IPS DF 6.9 (cell line): ENCODE results near the gene ECI1.

Experiments
- DNase-seq: peaks from one replicate; pipeline ENCODE4 v3.0.0-alpha.2; 2013; ENCODE audit warnings: low read depth, low spot score
- H3K27ac ChIP-seq: one replicate; pipeline ENCODE4 v1.5.1; 2013; ENCODE audit warnings: low read length, control low read depth
- H3K27me3 ChIP-seq: 2 replicates; pipeline ENCODE4 v1.6.1; 2013; ENCODE audit warnings: mild to moderate bottlenecking, low read length; ENCODE audit not compliant: control insufficient read depth, insufficient read depth
- H3K36me3 ChIP-seq: 2 replicates; pipeline ENCODE4 v1.6.1; 2013; ENCODE audit warnings: low read length; ENCODE audit not compliant: control insufficient read depth, insufficient read depth
- H3K4me1 ChIP-seq: 2 replicates; pipeline ENCODE4 v1.6.1; 2013; ENCODE audit warnings: low read length; ENCODE audit not compliant: control insufficient read depth, insufficient read depth
- H3K4me3 ChIP-seq: 2 replicates; pipeline ENCODE4 v1.5.1; 2013; ENCODE audit warnings: mild to moderate bottlenecking, low read length
- H3K9me3 ChIP-seq: 2 replicates; pipeline ENCODE4 v1.6.1; 2013; ENCODE audit warnings: low read length, inconsistent platforms; ENCODE audit not compliant: control insufficient read depth, insufficient read depth
- WGBS: extraction: QIAGEN DNeasy Blood & Tissue Kit; methylation state at CpG from one replicate; pipeline ENCODE4 v1.1.7; 2013; ENCODE audit warnings: mixed read lengths, missing lambda C conversion rate; ENCODE audit not compliant: insufficient read length, insufficient coverage; 5-methylcytosine and 5-hydroxymethylcytosine counted together

Gene ECI1

GRCh38 chr16:2251296-2252111, at the start of gene ECI1:
Gene ECI1, minus strand, starts transcription at chr16:2251587. Its CDS starts 21 bp downstream, at chr16:2251566.
- H3K27ac ChIP-seq = no peak within 1 kb of the TSS
- no CpG with 5 or more reads among the region's 88 CpGs for WGBS
- peak within 1 kb of the TSS; percentile 94 for H3K4me3 ChIP-seq
- H3K27me3 ChIP-seq = no peaks in the 10 kb centered on the region
- H3K9me3 ChIP-seq = no peaks in the 10 kb centered on the region
- peak; percentile 75 for DNase-seq
- H3K36me3 ChIP-seq = peaks cover 19% of the 10 kb centered on the region
- no peaks in the 10 kb centered on the region for H3K4me1 ChIP-seq

GRCh38 chr16:2299915-2300192, 48.5 kb upstream of the ECI1 start:
- H3K36me3 ChIP-seq = no peaks in the 10 kb centered on the region
- no peak overlapping the region for H3K27ac ChIP-seq
- no peak for DNase-seq
- H3K4me1 ChIP-seq = no peaks in the 10 kb centered on the region
- H3K9me3 ChIP-seq = no peaks in the 10 kb centered on the region
- H3K27me3 ChIP-seq = no peaks in the 10 kb centered on the region
- WGBS = no CpG with 5 or more reads among the region's 10 CpGs
- no peak overlapping the region for H3K4me3 ChIP-seq

- Histone ChIP-seq H3K27me3 (no peaks in the 10 kb centered on the region), H3K4me1 (no peaks in the 10 kb centered on the region), H3K4me3 (no peak overlapping the region), H3K36me3 (no peaks in the 10 kb centered on the region), H3K27ac (no peak overlapping the region), H3K9me3 (no peaks in the 10 kb centered on the region)
- WGBS = no CpG with 5 or more reads among the region's 31 CpGs
- no peak for DNase-seq
Measured at GRCh38 chr16:2299121-2299914, 47.9 kb upstream of the ECI1 start.

GRCh38 chr16:2298621-2299020, 47.2 kb upstream of the ECI1 start:
- no CpG with 5 or more reads among the region's 9 CpGs for WGBS
- DNase-seq = no peak
- Histone ChIP-seq H3K9me3 (no peaks in the 10 kb centered on the region), H3K36me3 (no peaks in the 10 kb centered on the region), H3K4me3 (no peak overlapping the region), H3K27ac (no peak overlapping the region), H3K27me3 (no peaks in the 10 kb centered on the region), H3K4me1 (no peaks in the 10 kb centered on the region)

GRCh38 chr16:2297506-2297860, 46.1 kb upstream of the ECI1 start:
- Histone ChIP-seq H3K36me3 (no peaks in the 10 kb centered on the region), H3K9me3 (no peaks in the 10 kb centered on the region), H3K27ac (no peak overlapping the region), H3K27me3 (no peaks in the 10 kb centered on the region), H3K4me1 (no peaks in the 10 kb centered on the region), H3K4me3 (no peak overlapping the region)
- no peak for DNase-seq
- WGBS = no CpG with 5 or more reads among the region's 22 CpGs

- no peak overlapping the region for H3K4me3 ChIP-seq
- peak; percentile 48 for DNase-seq
- no peaks in the 10 kb centered on the region for H3K27me3 ChIP-seq
- H3K9me3 ChIP-seq = no peaks in the 10 kb centered on the region
- WGBS = no CpG with 5 or more reads among the region's 23 CpGs
- H3K27ac ChIP-seq = no peak overlapping the region
- H3K4me1 ChIP-seq = no peaks in the 10 kb centered on the region
- no peaks in the 10 kb centered on the region for H3K36me3 ChIP-seq
Measured at GRCh38 chr16:2296661-2297505, 45.5 kb upstream of the ECI1 start.

GRCh38 chr16:2295056-2295798, 43.8 kb upstream of the ECI1 start:
- Histone ChIP-seq H3K36me3 (no peaks in the 10 kb centered on the region), H3K4me3 (no peak overlapping the region), H3K9me3 (no peaks in the 10 kb centered on the region), H3K27ac (no peak overlapping the region), H3K27me3 (no peaks in the 10 kb centered on the region), H3K4me1 (no peaks in the 10 kb centered on the region)
- no peak for DNase-seq
- no CpG with 5 or more reads among the region's 21 CpGs for WGBS

GRCh38 chr16:2292221-2292620, 40.8 kb upstream of the ECI1 start:
- no peak overlapping the region for H3K27ac ChIP-seq
- no peaks in the 10 kb centered on the region for H3K36me3 ChIP-seq

GRCh38 chr16:2289282-2289681, 37.9 kb upstream of the ECI1 start:
- H3K36me3 ChIP-seq = no peaks in the 10 kb centered on the region
- H3K9me3 ChIP-seq = no peaks in the 10 kb centered on the region

More at GRCh38 chr16:2292221-2292620, 40.8 kb upstream of the ECI1 start:
- H3K4me3 ChIP-seq = no peak overlapping the region
- H3K27me3 ChIP-seq = no peaks in the 10 kb centered on the region
- H3K4me1 ChIP-seq = no peaks in the 10 kb centered on the region
- DNase-seq = no peak
- H3K9me3 ChIP-seq = no peaks in the 10 kb centered on the region
- WGBS = no CpG with 5 or more reads among the region's 9 CpGs

GRCh38 chr16:2288726-2289125, 37.3 kb upstream of the ECI1 start:
- Histone ChIP-seq H3K9me3 (no peaks in the 10 kb centered on the region), H3K27ac (no peak overlapping the region), H3K36me3 (no peaks in the 10 kb centered on the region), H3K4me3 (no peak overlapping the region), H3K27me3 (no peaks in the 10 kb centered on the region), H3K4me1 (no peaks in the 10 kb centered on the region)
- DNase-seq = no peak
- WGBS = no CpG with 5 or more reads among the region's 8 CpGs

More at GRCh38 chr16:2289282-2289681, 37.9 kb upstream of the ECI1 start:
- DNase-seq = no peak
- no peaks in the 10 kb centered on the region for H3K4me1 ChIP-seq
- H3K27ac ChIP-seq = no peak overlapping the region
- no CpG with 5 or more reads among the region's 23 CpGs for WGBS
- H3K4me3 ChIP-seq = no peak overlapping the region
- no peaks in the 10 kb centered on the region for H3K27me3 ChIP-seq
